ENCODE data around the gene FAM110C.

Gene FAM110C

DNA sequence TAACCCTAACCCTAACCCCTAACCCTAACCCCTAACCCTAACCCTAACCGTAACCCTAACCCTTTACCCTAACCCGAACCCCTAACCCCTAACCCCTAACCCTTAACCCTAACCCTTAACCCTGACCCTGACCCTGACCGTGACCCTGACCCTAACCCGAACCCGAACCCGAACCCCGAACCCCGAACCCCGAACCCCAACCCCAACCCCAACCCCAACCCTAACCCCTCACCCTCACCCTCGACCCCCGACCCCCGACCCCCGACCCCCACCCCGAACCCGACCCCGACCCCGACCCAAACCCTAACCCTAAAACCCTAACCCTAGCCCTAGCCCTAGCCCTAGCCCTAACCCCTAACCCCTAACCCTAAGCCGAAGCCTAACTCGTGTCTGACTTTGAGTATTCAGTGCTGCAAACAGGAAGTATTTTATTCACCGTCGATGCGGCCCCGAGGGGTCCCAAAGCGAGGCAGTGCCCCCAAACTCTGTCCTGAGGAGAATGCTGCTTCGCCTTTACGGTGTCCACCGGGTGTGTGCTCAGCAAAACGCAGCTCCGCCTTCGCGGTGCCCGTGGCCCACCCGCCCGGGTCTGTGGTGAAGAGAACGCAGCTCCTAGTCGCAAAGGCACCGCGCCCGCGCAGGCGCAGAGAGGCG, 36.0 kb downstream of the FAM110C start:
- H3K36me3 ChIP-seq = no peaks in the 10 kb centered on the region
- no peak overlapping the region for H3K4me3 ChIP-seq (ENCODE audit: low read depth in 1 of 2, low read length in 1 of 2)
- TF ChIP-seq, protein P1, sequence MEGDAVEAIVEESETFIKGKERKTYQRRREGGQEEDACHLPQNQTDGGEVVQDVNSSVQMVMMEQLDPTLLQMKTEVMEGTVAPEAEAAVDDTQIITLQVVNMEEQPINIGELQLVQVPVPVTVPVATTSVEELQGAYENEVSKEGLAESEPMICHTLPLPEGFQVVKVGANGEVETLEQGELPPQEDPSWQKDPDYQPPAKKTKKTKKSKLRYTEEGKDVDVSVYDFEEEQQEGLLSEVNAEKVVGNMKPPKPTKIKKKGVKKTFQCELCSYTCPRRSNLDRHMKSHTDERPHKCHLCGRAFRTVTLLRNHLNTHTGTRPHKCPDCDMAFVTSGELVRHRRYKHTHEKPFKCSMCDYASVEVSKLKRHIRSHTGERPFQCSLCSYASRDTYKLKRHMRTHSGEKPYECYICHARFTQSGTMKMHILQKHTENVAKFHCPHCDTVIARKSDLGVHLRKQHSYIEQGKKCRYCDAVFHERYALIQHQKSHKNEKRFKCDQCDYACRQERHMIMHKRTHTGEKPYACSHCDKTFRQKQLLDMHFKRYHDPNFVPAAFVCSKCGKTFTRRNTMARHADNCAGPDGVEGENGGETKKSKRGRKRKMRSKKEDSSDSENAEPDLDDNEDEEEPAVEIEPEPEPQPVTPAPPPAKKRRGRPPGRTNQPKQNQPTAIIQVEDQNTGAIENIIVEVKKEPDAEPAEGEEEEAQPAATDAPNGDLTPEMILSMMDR (IDR thresholded peaks at IDR 0.05) = no peak
- H3K27me3 ChIP-seq = peaks cover 17% of the 10 kb centered on the region
- H3K9me3 ChIP-seq = peaks cover 5% of the 10 kb centered on the region
- no peak overlapping the region for H3K27ac ChIP-seq
- no peaks in the 10 kb centered on the region for H3K4me1 ChIP-seq (ENCODE audit: control insufficient read depth in 1 of 2, insufficient read depth in 1 of 2, low read depth in 1 of 2, low read length in 1 of 2)

Measured in neutrophil (primary cell).